Measurements from ENCODE around the gene NRIP1. TPM values are rescaled to one million over a fixed set of nuclear protein-coding genes. Genes with fewer than 3 reads are reported as not detected.

Gene NRIP1
- total and polyA plus RNA-seq, 2 donors (not counting 1 experiment from before 2014, with no cell fraction given), result 3.3 to 32.1 TPM

- POLR2A ChIA-PET, result no interaction called here
- H3K4me1 ChIP-seq (ENCODE audit: control insufficient read depth in 2 of 2, insufficient read depth in 2 of 2, low read length in 2 of 2), result no peaks in the 10 kb centered on the region
- no peaks in the 10 kb centered on the region for H3K27me3 ChIP-seq (replicated peaks in 1 of 4; ENCODE audit: control extremely low read depth in 1 of 4, control insufficient read depth in 3 of 4, insufficient read depth in 4 of 4, low read length in 3 of 4)
- TF ChIP-seq, protein P1, sequence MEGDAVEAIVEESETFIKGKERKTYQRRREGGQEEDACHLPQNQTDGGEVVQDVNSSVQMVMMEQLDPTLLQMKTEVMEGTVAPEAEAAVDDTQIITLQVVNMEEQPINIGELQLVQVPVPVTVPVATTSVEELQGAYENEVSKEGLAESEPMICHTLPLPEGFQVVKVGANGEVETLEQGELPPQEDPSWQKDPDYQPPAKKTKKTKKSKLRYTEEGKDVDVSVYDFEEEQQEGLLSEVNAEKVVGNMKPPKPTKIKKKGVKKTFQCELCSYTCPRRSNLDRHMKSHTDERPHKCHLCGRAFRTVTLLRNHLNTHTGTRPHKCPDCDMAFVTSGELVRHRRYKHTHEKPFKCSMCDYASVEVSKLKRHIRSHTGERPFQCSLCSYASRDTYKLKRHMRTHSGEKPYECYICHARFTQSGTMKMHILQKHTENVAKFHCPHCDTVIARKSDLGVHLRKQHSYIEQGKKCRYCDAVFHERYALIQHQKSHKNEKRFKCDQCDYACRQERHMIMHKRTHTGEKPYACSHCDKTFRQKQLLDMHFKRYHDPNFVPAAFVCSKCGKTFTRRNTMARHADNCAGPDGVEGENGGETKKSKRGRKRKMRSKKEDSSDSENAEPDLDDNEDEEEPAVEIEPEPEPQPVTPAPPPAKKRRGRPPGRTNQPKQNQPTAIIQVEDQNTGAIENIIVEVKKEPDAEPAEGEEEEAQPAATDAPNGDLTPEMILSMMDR (IDR thresholded peaks at IDR 0.05), result no peak
- TF ChIP-seq EZH2 (IDR thresholded peaks at IDR 0.05; ENCODE audit: borderline replicate concordance, insufficient read depth, low read depth, low read length, poor library complexity, severe bottlenecking), result no peak
- H3K27ac Mint-ChIP-seq, result no peak overlapping the region
- no peaks in the 10 kb centered on the region for H3K9me3 Mint-ChIP-seq (ENCODE audit: insufficient read depth)
- H4K20me1 ChIP-seq (ENCODE audit: control insufficient read depth, insufficient read depth, low read length, poor library complexity, severe bottlenecking), result no peaks in the 10 kb centered on the region
- CTCF ChIA-PET, result no interaction called here
- no peak overlapping the region for H3K4me3 Mint-ChIP-seq
- ATAC-seq (ENCODE audit: low read depth) (no peak), DNase-seq (no peak)
- H3K9me3 ChIP-seq (ENCODE audit: control extremely low read depth in 1 of 3, control insufficient read depth in 2 of 3, insufficient read depth in 1 of 3, low read length in 2 of 3), result no peaks in the 10 kb centered on the region
- no peak overlapping the region for H3K9ac ChIP-seq (ENCODE audit: low read length)
- no peak overlapping the region for H3K4me3 ChIP-seq (ENCODE audit: control extremely low read depth in 1 of 5, extremely low read depth in 1 of 5, insufficient read depth in 1 of 5, low read depth in 2 of 5, low read length in 4 of 5)
- H2AFZ ChIP-seq (ENCODE audit: insufficient read depth, low read depth, low read length, poor library complexity, severe bottlenecking), result no peak overlapping the region
- 98% methylated on average over 5 of the region's 6 CpGs for WGBS (ENCODE audit: insufficient coverage)
- no peak overlapping the region for H3K27ac ChIP-seq (ENCODE audit: low read length in 2 of 2)
- no peaks in the 10 kb centered on the region for H3K4me1 Mint-ChIP-seq
- no peaks in the 10 kb centered on the region for H3K27me3 Mint-ChIP-seq
- peaks cover 0 to 6% of the 10 kb centered on the region in 2 experiments for H3K36me3 ChIP-seq (replicated peaks in 1 of 2; ENCODE audit: control extremely low read depth in 1 of 2, control insufficient read depth in 1 of 2, extremely low read depth in 1 of 2, insufficient read depth in 2 of 2, low read length in 1 of 2)
- no peak overlapping the region for H3K4me2 ChIP-seq (replicated peaks; ENCODE audit: low read depth, low read length, poor library complexity, severe bottlenecking)
- intact Hi-C loops (cut with micrococcal nuclease), result no loop called here
- peaks cover under 1% of the 10 kb centered on the region for H3K79me2 ChIP-seq (ENCODE audit: control insufficient read depth, insufficient read depth, low read length)
These were observed 92.1 kb downstream of the NRIP1 start for GRCh38 chr21:14972678-14973077.

DNA sequence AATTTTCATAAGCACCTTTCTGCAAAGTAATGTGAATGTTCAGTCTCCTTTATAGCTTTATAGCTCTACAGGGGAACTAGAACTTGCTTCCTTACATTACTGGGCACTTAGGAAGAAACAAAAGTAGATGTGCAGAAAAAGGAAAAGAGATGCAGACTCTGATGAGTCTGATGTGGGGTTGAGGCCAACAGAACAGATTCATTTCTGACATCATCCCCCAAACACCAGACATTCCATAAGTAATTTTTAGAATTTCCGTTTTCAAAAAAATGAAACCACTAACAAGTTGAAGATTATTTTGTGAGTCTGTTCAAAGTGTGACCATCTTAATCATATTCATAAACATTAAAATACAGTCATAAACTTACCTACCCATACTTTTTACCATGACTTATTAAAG, 96.0 kb downstream of the NRIP1 start:
- Histone ChIP-seq H3K36me3 (replicated peaks in 1 of 2; ENCODE audit: control extremely low read depth in 1 of 2, control insufficient read depth in 1 of 2, extremely low read depth in 1 of 2, insufficient read depth in 2 of 2, low read length in 1 of 2) (peaks cover 3 to 24% of the 10 kb centered on the region in 2 experiments), H3K4me1 (ENCODE audit: control insufficient read depth in 2 of 2, insufficient read depth in 2 of 2, low read length in 2 of 2) (no peaks in the 10 kb centered on the region), H3K9ac (ENCODE audit: low read length) (no peak overlapping the region), H3K4me3 (ENCODE audit: control extremely low read depth in 1 of 5, extremely low read depth in 1 of 5, insufficient read depth in 1 of 5, low read depth in 2 of 5, low read length in 4 of 5) (no peak overlapping the region), H3K9me3 (ENCODE audit: control extremely low read depth in 1 of 3, control insufficient read depth in 2 of 3, insufficient read depth in 1 of 3, low read length in 2 of 3) (no peaks in the 10 kb centered on the region), H3K27me3 (replicated peaks in 1 of 4; ENCODE audit: control extremely low read depth in 1 of 4, control insufficient read depth in 3 of 4, insufficient read depth in 4 of 4, low read length in 3 of 4) (no peaks in the 10 kb centered on the region), H3K79me2 (ENCODE audit: control insufficient read depth, insufficient read depth, low read length) (no peaks in the 10 kb centered on the region), H3K27ac (ENCODE audit: low read length in 2 of 2) (no peak overlapping the region), H4K20me1 (ENCODE audit: control insufficient read depth, insufficient read depth, low read length, poor library complexity, severe bottlenecking) (no peaks in the 10 kb centered on the region), H2AFZ (ENCODE audit: insufficient read depth, low read depth, low read length, poor library complexity, severe bottlenecking) (no peak overlapping the region), H3K4me2 (replicated peaks; ENCODE audit: low read depth, low read length, poor library complexity, severe bottlenecking) (no peak overlapping the region)
- DNase-seq (no peak), ATAC-seq (ENCODE audit: low read depth) (no peak)
- CTCF ChIA-PET, result no interaction called here
- no CpG with 5 or more reads among the region's 1 CpG for WGBS (ENCODE audit: insufficient coverage)
- H3K4me1 Mint-ChIP-seq, result no peaks in the 10 kb centered on the region
- POLR2A ChIA-PET, result no interaction called here
- intact Hi-C loops (cut with micrococcal nuclease), result no loop called here
- H3K27ac Mint-ChIP-seq, result no peak overlapping the region
- no peak overlapping the region for H3K4me3 Mint-ChIP-seq
- H3K9me3 Mint-ChIP-seq (ENCODE audit: insufficient read depth), result no peaks in the 10 kb centered on the region
- no peak for TF ChIP-seq EZH2 (IDR thresholded peaks at IDR 0.05; ENCODE audit: borderline replicate concordance, insufficient read depth, low read depth, low read length, poor library complexity, severe bottlenecking)
- TF ChIP-seq, protein P1 (IDR thresholded peaks at IDR 0.05), result no peak
- H3K27me3 Mint-ChIP-seq, result no peaks in the 10 kb centered on the region

Measured in B cell (primary cell).